GM12801 (cell line): Measurements from ENCODE around the gene MEIS1.

Experiments used
- TF ChIP-seq, protein P1 (sequence below): IDR thresholded peaks from one replicate; pipeline ENCODE4 v1.5.1; 2011; ENCODE audit warnings: control low read depth; ENCODE audit not compliant: insufficient read length; ENCODE audit errors: extremely low read depth

MEIS1 gene

DNA sequence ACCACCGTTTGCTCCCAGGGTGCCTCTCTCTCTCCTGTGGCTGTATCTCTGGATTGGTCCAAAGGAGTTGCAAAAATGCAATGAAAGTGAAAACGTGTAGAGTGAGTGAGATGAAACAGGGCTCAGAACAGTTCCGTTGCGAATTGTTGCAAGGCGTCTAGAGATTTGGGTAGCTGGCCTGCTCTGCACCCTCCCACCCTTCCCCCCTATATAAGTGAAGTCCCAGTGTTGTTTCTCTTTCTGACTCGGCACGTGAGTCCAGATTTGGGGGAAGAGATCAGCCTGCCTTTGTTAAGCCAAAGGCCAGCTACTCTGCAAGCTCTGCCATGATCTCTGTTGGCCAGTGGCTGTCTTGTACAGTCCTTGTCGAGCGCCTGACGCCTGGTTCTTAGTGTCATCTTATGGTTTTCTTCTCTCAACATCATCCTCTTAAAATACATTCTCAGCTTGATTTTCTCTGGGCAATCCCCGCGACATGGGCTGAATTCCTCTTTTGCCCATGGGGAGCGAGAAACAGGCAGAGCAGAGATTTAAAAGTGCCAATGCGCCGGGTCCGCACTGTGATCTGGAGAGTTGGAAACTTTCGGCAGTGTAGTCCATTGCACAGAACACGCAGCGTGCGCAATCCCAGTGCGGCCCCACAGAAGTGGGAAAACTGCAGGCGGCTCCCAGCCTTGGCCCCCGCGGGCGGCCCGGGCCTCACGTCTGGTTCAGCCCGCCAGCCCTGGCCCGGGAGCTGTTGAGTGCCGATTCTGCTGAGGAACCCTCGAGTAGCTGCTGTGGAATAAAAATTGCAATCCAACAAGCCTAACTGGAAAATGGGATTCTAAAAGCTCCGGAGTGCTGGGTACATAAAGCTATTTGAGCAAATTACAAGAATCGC, 9.3 kb downstream of the MEIS1 start:
- TF ChIP-seq, protein P1, sequence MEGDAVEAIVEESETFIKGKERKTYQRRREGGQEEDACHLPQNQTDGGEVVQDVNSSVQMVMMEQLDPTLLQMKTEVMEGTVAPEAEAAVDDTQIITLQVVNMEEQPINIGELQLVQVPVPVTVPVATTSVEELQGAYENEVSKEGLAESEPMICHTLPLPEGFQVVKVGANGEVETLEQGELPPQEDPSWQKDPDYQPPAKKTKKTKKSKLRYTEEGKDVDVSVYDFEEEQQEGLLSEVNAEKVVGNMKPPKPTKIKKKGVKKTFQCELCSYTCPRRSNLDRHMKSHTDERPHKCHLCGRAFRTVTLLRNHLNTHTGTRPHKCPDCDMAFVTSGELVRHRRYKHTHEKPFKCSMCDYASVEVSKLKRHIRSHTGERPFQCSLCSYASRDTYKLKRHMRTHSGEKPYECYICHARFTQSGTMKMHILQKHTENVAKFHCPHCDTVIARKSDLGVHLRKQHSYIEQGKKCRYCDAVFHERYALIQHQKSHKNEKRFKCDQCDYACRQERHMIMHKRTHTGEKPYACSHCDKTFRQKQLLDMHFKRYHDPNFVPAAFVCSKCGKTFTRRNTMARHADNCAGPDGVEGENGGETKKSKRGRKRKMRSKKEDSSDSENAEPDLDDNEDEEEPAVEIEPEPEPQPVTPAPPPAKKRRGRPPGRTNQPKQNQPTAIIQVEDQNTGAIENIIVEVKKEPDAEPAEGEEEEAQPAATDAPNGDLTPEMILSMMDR, result no peak

DNA sequence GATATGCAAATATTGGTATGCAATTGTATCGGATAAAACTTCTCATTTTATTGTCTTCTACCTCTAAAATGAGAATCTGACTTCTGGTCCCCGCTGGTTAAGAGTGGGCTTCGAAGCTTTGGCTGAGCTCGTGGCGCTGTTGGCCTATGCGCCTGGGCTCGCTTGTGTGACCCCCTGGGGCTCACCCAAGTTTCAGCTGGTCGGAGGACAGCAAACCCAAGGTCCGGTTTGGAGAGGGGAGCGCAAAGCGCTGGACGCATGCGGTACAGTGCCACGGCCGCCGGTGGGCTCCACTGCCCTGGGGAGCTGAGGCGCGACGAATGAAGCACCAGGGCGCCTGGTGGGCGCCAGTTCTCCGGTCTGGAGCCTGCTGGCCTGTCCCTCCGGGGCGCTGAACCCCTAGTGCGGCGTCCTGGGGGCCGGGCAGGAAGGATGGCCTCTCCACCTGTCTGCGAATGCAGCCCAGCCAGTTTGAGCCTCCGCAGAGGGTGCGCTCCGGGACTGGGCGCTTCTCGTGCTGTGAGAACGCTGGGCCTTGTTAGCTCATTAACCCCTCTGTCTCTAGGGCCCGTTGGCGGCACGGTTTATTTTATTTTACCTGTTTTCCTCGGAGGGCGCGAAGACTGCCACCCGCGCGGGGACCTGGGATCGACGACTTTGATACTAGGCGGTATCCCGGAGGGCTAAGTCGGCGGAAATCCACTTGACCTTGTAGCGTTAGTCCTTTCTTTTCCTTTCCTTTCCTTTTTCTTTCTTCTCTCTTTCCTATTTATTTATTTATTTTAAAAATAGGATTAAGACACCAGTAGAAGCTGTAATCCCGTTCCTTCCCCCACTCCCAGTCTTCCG, 10.4 kb downstream of the MEIS1 start:
- TF ChIP-seq, protein P1, result no peak

DNA sequence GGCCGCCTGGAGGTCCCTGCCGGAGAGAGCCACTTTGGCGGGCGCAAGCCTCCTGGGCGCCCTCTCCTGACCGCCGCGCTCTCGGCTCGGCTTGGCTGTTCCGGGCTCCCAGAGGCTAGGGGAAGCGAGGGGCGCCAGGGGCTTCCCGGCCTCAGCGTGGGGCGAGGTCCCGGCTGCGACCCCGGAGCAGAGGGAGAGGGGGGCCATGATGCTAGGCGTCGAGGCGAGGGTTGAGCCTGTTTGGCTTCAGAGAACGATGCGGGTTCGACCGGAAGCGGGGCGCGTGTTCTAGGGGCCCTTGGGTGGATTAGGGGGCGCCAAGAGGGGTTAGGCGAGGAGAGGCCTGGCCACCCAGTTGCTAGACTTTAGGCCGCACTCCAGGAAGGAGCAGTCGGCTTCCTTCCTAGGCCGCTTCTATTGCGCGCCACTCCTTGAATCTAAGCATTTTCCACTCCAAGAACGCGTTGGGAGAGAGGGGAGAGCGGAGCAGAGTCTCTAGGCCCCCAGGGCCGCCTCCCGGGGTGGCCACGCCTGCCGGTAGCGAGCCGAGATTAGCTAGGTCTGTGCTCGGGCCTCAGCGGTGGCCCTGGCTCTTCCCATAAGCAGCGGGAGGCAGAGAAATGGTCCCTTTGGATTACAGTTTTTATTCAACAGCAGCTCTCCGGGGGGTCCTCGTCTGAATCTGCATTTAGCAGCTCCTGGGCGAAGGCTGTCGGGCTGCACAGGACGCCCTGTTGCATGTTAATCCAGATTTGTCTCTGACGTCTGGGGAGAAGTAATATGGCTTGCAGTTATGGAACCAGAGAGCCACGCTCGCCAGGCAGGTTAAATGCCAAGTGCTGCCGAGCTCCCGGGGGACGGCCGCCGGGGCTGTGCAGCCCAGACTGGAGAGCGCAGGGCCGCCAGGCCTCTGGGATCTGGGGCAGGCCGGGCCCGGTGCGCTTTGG, 11.3 kb downstream of the MEIS1 start:
- TF ChIP-seq, protein P1, result no peak

DNA sequence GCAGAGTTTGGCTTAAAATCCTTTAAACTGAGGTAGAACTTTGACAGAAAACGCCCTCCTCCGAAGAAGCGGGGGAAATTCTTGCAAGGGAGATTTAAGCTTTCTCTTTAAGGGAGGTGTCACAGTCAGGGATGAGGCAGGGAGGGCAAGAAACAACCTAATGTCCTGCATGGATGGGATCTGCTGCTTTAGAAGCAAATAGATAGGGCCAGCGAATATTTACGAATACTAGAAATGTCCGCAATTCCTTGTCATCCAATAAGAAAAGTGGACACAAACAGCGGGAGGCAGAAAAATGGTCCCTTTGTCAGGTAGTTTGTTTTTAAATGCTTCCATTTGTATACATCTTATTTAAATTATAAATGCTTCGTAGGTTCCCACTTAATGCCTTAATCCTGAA, 12.0 kb downstream of the MEIS1 start:
- TF ChIP-seq, protein P1, result no peak

DNA sequence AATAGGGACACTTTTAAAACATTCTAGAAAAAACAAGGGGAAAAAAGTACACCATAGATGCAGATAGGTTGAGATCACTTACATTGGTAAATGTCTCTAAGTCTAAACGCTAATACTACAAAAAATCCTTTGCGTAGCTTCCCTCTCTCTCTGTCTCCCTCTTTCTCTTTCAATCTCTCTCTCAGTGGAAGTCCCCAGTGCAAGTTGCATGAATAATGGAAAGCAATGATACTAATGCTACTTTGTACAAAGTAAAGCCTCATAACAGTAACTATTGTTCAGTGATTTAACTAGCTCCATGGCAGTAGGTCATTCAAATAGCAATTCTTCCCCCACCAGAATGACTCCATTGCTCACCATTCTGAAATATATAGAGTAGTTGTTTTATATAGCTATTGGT, 12.8 kb downstream of the MEIS1 start:
- TF ChIP-seq, protein P1, result no peak

DNA sequence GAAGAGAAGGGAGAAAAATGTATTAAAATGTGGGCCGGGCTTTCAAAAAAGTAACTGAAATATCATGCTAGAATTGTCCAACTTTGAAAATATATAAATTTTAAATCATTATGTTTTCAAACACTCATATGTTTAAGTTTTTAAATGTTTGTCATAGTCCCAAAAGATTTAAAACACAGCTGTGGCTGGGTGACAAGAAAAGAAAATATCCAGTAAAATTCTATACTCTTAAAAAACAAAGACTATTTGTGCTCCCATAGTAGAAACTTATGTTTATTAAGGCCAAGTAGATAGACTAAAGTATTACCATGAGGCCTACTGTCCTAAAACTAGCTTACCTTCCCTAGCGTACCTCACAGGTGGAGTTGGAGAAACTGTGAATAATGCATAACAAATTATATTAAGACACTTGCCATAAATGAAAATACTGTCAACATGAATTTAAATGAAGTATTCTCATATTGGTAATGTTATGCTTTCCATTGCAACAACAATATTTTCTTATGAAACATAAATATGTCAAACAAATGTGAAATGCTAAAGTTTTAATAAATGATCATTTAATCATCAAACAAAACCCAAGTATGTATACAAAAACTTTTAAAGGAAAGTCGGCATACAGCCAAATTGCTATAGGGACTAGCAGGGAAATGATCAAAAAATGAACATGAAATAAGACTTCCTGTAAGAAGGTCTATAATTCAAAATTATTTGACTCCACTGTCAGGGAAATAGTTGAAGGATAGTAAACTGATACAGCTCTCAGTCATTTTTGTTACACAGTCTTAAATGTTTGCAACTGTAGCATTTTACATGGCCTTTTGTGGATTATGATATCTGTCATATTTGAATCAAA, 13.4 kb downstream of the MEIS1 start:
- TF ChIP-seq, protein P1, result no peak
